HG03196 (cell line): ENCODE data around the gene ADAMTS13.
"Not testable (repeated sequence)": the region's sequence is repeated elsewhere in the genome, so short reads cannot be mapped to it uniquely, and the experiment has no call there.

ENCODE experiments used
- ATAC-seq: cut with Tn5 transposase; IDR thresholded peaks from one replicate; pipeline ENCODE4 v1.9.1; 2021; ENCODE audit not compliant: unreplicated experiment

Gene ADAMTS13

DNA sequence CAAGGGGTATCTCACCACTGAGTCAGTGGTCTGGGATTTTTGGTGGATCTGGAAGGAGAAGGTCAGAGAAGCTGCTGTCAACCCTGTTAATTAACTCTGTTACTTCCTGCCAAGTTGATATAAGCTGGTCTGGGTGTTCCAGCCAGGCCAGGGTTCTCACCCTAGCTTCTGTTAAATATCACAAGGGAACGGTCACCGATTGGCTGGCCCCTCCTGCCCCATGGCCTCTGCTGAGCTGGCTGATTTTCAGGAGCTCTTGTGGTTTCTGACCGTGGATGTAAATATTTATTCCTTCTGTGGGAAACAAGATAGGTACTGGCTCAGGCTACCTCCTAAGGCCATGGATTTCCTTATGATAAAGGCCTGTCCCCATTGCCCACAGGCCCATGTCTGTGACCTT lies 1.0 kb downstream of the ADAMTS13 start:
- ATAC-seq: no peak

DNA sequence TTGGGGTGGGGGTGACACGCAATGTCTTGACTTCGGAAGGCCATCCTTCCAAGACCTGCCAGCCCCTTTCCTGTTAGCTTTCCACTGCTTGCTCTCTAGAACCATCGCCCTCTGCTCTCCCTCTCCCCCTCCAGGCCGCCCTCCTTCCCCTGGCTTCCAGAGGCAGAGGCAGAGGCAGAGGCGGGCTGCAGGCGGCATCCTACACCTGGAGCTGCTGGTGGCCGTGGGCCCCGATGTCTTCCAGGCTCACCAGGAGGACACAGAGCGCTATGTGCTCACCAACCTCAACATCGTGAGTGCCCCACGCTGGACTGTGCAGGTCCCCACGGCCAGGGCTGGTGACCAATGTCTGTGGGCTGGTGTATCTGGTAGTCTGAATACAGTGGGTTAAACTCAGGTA lies 2.0 kb downstream of the ADAMTS13 start:
- no peak for ATAC-seq

DNA sequence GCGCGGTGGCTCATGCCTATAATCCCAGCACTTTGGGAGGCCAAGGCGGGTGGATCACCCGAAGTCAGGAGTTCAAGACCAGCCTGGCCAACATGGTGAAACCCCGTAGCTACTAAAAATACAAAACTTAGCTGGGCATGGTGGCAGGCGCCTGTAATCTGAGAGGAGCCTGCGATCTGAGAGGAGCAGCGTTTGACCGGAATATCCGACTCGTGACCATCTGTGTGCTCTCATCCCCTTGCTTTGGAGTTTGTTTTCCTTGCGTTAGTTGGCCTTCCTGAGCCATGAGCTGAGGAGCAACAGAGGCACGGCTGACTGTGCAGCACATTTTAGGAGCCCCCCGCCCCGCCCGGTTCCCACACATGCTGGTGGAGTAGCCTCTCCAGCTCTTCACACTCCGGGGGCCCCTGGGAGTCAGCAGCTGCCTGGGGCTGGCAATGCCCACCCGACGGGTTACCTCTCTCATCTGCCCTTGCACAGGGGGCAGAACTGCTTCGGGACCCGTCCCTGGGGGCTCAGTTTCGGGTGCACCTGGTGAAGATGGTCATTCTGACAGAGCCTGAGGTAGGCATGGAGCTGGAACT lies 3.0 kb downstream of the ADAMTS13 start:
- no peak for ATAC-seq

DNA sequence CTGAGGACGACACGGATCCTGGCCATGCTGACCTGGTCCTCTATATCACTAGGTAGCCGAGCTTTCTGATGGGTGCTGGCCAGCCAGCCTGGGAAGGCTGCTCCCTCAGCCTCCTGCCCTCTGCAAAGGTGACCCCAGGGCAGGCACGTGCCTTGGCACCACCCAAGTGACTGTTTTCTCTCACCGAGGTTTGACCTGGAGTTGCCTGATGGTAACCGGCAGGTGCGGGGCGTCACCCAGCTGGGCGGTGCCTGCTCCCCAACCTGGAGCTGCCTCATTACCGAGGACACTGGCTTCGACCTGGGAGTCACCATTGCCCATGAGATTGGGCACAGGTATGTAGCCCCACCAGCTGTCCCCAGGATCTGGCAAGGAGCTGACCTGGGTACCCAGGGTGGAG lies 3.8 kb downstream of the ADAMTS13 start:
- ATAC-seq: no peak

DNA sequence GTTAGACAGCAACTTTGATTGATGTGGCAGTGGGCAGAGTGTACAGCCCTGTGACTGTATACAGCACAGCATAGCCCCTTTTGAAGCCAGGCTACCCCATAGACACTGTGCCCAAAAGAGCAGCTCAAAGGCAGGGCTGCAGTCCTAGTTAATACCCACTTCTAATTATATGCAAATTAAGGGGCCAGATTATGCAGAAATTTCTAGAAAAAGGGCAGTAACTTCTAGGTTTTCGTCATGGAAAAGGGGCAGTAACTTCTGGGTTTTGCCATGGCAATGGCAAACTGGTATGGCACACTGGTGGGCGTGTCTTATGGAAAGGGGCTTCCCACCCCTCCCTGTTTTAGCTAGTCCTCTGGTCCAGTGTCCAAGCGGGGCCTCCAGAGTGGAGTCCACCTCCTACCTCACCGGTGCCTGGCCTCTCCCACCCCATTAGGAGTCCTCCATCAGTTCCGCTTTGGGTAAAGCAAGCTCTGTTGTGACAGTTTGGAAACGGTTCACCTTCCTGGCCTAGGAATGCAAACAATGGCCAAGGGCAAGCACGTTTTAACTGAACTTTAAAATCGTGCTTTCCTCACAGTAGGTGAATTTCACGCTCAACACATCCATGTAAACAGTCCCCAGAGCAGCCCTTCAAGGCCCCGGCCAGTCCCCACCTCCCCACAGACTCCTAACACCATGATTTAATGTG lies 5.6 kb downstream of the ADAMTS13 start:
- ATAC-seq: no peak

DNA sequence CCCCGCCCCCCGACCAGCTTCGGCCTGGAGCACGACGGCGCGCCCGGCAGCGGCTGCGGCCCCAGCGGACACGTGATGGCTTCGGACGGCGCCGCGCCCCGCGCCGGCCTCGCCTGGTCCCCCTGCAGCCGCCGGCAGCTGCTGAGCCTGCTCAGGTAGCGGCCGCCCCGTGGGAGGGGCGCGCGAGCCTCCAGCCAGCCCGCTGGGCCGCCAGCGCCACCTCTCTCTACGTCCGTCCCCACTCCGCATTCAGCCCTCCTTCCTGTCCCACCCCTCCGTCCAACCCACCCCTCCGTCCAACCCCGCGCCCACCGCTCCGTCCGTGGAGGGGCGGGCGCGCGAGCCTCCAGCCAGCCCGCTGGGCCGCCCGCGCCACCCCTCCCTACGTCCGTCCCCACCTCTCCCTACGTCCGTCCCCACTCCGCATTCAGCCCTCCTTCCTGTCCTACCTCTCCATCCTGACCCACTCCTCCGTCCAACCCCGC lies 6.5 kb downstream of the ADAMTS13 start:
- no peak for ATAC-seq

DNA sequence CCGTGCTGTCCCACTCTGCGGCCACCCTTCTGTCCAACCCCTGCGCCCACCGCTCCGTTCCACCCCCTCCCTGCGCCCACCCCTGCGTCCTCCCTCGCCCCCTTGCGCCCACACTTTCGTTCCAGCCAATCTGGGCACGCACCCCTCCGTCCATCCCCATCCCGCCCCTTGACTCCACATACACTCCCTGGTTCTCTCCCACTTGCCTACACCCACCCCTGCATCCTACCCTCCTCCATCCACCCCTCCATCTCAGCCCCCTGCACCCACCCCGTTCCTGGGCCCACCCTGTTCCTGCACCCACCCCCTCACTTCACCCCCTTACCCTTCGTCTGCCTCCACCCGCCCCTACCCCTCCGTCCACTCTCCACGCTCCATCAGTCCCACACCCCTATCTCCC lies 7.0 kb downstream of the ADAMTS13 start:
- ATAC-seq: no peak

DNA sequence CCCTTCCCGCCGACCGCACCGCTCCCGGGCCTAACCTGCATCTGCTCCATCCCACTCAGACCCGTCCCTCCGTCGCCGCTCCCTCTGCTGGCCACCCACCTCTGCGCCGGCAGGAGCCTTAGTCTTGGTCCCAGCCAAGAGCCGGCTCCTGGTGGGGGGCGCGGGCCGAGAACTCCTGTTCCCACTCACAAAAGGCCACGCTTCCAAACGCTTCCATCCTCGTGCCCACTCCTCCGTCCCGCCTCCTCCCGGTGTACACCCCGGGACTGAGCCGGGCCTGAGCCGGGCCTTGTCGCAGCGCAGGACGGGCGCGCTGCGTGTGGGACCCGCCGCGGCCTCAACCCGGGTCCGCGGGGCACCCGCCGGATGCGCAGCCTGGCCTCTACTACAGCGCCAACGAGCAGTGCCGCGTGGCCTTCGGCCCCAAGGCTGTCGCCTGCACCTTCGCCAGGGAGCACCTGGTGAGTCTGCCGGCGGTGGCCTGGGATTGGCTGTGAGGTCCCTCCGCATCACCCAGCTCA lies 7.5 kb downstream of the ADAMTS13 start:
- ATAC-seq: no peak

DNA sequence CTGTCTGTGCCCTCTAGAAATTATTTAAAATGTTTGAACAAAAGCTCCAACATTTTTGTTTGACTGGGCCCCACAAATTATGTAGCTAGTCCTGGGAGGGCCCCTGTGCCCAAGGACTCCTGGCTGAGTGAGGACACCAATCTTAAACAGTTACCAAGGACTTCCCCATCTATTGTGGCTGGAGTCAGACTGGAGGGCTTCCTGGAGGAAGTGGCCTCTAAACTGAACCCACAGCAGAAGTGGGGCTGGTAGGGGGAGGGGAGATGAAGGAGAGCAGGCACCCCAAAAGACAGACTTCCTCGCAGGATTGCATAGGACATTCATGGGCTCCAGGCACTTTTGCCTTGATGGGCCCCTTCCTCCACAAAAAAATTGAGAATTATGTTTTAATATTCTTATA lies 8.1 kb downstream of the ADAMTS13 start:
- ATAC-seq: no peak

DNA sequence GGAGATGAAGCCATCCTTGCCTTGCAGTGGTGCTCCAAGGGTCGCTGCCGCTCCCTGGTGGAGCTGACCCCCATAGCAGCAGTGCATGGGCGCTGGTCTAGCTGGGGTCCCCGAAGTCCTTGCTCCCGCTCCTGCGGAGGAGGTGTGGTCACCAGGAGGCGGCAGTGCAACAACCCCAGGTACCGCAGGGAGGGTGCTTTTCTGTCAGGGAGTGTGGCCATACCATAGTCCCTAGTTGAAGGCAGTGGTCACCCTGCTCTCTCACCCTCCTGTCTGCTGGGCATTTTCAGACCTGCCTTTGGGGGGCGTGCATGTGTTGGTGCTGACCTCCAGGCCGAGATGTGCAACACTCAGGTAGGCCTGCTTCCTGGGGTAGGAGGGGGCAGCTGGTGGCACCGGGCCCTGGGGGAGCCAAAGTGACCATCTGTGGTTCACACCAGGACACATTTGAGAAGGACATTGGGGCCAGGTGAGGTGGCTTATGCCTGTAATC lies 11.2 kb downstream of the ADAMTS13 start:
- no peak for ATAC-seq

DNA sequence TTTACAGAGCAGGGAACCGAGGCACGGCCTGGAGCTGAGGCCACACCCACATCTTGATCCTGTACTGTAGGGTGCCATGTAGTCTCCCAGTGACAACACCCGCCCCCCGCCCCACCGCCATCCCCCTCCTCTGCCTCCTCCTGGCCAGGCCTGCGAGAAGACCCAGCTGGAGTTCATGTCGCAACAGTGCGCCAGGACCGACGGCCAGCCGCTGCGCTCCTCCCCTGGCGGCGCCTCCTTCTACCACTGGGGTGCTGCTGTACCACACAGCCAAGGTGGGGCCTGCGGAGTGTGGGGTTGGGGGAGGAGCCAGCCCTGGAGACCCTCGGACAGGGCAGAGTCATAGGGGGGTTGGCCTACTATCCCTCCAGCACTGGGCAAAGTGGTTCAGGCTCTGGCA lies 14.5 kb downstream of the ADAMTS13 start:
- no peak for ATAC-seq

DNA sequence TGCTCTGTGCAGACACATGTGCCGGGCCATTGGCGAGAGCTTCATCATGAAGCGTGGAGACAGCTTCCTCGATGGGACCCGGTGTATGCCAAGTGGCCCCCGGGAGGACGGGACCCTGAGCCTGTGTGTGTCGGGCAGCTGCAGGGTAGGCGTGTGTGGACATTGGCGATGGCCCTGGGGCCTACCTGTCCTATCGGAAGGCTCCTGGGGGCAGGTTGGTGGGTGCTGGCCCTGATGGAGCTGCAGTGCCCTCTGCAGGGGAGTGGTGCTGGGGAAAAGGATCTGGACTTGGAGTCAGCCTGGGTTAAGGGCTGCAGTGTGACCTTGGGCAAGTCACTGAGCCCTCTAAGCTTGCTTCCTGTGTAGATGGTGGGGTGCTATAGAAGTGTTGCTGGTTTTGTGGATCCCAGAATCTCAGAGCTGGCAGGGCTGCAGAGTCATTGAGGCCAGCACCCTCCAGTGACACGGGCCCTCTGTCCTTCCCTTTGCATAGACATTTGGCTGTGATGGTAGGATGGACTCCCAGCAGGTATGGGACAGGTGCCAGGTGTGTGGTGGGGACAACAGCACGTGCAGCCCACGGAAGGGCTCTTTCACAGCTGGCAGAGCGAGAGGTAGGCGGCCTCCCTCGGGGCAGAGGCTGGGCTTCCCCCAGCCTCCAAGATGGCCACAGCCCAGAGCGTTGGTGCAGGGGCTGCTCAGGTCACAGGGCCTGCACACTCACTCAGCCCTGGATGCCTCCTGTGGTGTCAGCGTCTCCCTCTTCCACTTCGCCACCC lies 15.8 kb downstream of the ADAMTS13 start:
- no peak for ATAC-seq

DNA sequence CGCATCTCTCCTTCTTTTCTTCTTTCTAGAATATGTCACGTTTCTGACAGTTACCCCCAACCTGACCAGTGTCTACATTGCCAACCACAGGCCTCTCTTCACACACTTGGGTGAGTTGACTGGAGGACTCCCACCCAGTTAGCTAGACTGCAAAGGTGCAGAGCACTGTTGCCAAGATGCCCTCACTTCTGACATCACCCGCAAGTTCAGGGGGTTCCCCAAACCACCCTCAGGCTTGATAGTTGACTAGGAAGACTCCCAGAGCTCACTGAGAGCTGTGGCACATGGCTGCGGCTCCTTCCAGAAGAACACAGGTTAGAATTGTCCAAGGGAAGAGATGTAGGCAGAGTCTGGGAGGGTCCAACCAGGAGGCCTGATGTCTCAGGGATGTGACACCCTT lies 17.2 kb downstream of the ADAMTS13 start:
- ATAC-seq: no peak

DNA sequence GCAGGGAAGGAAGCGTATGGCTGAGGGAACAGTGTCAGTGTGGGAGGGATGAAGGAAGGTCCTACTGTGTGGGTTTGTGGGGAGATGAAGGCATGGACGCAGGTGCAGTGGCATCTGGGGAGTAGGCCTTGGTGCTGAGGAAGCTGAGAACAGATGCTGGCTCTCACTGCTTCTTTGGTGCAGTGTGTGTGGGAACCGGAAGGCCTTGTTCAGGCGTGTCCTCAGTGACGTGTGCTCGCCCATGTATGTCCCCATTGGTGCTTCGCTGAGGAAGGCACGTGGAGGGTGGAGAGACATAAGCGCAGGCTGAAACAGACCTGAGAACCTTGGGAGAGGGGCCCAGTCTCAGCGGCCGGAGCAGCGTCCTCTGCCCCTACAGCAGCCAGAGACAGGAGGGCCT lies 18.7 kb downstream of the ADAMTS13 start:
- ATAC-seq: peak; percentile 47

DNA sequence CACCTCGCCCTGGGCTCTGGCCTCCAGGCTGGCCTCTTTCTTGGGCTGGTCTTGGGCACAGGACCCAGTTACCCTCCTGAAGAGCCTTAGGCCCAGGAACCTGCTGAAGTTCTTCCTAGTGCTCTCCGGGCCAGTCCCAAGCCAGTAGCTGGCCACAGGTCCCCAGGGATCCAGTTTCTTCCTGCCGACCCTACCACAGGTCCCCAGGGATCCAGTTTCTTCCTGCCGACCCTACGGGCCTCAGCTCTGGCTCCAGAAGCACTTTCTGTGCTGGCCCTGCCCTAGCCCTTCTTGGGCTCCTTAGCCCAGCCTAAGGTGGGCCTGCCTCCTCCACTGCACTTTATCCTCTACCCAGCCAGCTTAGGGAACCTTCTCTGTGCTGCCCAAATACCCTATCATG lies 19.4 kb downstream of the ADAMTS13 start:
- ATAC-seq: no peak

DNA sequence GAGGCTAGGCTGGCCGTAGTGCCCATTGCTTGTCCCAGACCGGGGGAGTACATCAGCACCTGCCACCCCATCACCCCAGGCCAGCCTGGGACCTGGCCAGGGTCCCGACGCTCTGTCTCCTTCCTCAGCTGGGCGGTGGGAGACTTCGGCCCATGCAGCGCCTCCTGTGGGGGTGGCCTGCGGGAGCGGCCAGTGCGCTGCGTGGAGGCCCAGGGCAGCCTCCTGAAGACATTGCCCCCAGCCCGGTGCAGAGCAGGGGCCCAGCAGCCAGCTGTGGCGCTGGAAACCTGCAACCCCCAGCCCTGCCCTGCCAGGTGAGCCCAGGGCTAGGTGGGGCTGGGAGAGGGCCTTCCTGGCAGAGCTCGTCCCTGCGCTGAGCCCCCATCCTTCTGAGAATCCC lies 21.1 kb downstream of the ADAMTS13 start:
- ATAC-seq: no peak

DNA sequence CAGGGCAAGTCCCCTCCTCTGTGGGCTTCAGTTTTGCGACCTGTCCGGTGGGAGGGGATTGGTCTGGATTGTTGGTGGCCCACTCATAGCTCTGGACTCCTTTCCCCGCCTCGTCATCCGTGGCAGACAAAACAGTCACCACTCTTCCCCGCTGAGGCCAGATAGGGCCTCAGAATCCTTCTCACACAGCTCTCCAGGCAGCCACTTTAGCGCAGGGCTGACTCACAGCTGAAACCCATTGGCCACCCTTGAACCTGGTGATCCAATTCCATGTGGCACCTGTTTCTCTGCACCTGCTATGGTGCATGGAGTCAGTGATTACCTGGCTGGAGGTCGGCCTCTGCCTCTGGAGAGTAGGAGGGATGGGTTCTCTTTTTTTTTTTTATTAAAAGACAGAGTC lies 21.8 kb downstream of the ADAMTS13 start:
- no peak for ATAC-seq

DNA sequence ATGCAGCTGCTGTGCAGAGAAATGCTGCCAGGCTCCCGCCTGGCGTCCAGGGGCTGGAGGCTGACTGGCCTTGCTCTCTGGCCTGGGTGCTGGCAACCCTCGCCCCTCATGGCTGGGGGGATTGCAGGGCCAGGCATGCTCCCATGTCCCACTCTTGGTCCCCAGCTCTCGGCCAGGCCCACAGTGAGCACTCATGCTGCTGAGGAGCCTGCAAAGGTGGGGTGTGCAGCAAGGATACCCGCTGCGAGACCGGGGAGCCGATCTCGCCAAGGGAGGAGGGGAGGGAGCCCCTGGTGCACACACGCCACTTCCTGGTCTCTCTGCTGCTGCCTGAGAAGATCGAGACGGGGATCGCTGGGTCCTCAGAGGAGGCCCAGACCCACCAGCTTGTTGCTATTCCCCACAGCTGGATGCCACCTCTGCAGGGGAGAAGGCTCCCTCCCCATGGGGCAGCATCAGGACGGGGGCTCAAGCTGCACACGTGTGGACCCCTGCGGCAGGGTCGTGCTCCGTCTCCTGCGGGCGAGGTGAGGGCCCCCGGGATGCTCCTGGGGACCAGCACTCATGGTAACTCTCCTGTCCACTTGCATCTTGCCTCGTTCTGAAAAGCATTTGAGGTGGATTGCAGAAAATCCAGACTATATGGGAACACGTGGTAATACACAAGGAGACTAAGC lies 23.3 kb downstream of the ADAMTS13 start:
- ATAC-seq: no peak

DNA sequence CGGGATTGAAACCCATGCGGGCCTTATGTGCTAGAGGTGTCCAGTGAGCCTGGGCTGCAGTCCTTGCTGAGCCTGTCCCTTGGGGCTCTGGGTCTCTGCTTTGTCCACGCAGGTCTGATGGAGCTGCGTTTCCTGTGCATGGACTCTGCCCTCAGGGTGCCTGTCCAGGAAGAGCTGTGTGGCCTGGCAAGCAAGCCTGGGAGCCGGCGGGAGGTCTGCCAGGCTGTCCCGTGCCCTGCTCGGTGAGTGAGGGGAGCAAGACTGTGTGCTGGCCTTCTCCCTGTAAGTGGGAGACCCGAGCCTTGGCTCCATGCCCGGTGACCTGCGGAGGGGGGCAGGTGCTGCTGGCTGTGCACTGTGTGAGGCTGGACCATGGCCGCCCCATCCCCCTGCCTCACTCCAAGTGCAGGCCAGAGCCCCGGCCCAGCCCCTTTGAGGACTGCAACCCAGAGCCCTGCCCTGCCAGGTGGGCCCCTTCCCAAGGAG lies 26.4 kb downstream of the ADAMTS13 start:
- no peak for ATAC-seq

DNA sequence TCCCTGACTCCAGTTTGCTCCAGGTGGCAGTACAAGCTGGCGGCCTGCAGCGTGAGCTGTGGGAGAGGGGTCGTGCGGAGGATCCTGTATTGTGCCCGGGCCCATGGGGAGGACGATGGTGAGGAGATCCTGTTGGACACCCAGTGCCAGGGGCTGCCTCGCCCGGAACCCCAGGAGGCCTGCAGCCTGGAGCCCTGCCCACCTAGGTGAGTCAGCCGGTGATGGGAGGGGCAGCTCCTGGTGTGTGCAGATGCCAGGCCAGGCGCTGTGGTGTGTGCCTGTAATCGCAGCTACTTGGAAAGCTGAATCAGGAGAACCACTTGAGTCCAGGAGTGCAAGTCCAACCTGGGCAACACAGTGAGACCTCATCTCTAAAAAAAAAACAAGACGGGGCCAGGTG lies 27.6 kb downstream of the ADAMTS13 start:
- no peak for ATAC-seq

DNA sequence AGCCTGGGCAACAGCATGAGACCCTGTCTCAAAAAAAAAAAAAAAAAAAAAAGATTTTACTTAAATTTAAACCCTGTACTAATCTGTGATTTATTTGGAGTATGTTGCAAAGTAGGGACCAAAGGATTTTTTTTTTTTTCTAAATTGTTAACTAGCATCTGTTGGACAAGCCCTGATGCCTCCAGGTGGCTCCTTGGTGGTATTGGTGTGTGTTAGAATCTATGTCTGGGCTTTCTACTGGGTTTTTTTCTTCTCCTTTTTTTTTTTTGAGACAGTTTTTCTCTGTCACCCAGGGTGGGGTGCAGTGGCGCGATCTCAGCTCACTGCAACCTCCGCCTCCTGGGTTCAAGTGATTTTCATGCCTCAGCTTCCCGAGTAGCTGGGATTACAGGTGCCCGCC lies 29.7 kb downstream of the ADAMTS13 start:
- not testable (repeated sequence) for ATAC-seq
